GM21825 (cell line): ENCODE measurements around the gene FER1L5.

Experiments
- ATAC-seq: cut with Tn5 transposase; IDR thresholded peaks from one replicate; pipeline ENCODE4 v1.9.1; 2021; ENCODE audit warnings: mild to moderate bottlenecking, moderate library complexity; ENCODE audit not compliant: unreplicated experiment

The FER1L5 gene

GRCh38 chr2:96739076-96739632 lies 96.6 kb downstream of the FER1L5 start:
- no peak for ATAC-seq

GRCh38 chr2:96739633-96740428 lies 97.3 kb downstream of the FER1L5 start, which contains the start of gene LMAN2L:
Gene LMAN2L (minus strand): TSS chr2:96740064. CDS start chr2:96740040, 24 bp downstream.
- ATAC-seq, result peak; percentile 98

GRCh38 chr2:96747061-96747617 lies 104.6 kb downstream of the FER1L5 start:
- no peak for ATAC-seq

- ATAC-seq, result no peak
Measured at GRCh38 chr2:96751800-96752199, 109.2 kb downstream of the FER1L5 start.

DNA sequence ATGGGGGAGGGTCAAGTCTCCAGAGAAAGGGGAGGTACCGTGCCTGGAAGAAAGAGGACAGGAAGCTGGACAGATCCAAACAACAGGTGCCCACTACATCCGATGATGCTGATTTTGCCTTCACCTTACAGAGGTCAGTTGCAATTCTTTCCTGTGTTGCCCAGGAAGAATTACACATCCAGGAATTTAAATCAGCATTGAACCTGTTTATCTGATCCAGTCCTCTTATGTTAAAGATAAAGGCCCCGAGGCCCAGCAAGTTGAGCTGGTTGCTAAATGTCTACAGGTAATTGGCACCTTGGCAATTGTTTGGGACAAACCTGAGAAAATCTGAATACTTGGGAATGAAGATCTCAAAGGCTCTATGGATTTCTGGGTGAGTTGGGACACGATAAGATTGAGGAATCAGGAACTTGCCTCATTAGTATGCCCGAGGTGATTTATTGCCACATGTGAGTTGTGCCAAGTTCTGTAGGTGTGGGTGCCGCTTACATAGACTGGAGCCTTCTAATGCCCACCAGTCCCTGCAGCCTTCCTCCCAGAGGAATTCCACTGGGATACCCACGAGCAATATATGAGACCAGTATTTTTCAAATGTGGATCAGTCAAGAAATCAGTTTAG lies 111.2 kb downstream of the FER1L5 start:
- ATAC-seq, result no peak

- no peak for ATAC-seq
Measured at GRCh38 chr2:96754317-96754716, 111.8 kb downstream of the FER1L5 start.
